Epithelial cell of alveolus of lung (primary cell): Measurements from ENCODE around the gene GUCY2F. TPM values are rescaled to one million over a fixed set of nuclear protein-coding genes. Genes with fewer than 3 reads are reported as not detected.

ENCODE experiments used
- total RNA-seq: library from RNA; depleted of rRNA; stranded (reverse); fragments of >200 nt; gene quantifications from 2 replicates; pipeline ENCODE4 v1.2.1, GENCODE V29; 2015

The GUCY2F gene
- total RNA-seq: under 0.01 TPM in 1 of 2 replicates, not detected in the other

DNA sequence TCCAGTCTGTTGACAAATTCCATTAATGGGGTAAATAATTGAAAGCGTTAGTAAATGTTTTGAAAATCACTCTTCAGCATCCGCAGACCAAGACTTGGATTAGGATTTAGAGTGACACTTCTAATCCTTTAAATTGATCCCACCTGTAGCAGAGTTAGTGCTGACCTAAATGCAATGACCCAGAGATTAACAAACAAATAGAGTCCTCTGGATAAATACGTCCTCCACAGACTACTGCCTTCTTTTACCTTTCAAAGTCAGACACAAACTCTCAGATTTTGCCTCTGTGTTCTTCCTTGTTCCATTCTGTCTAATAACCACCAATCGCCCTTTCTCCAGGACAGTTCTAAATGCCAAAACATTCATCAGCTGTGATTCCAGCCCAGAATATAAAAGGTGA lies at the start of gene GUCY2F:
Gene GUCY2F, minus strand, starts transcription at position 101 of the 400 bp plus-strand sequence. CDS start 6,150 bp downstream, outside the sequence.

Other genes with a start within 250 kb of the GUCY2F start
- 10.0 and 12.1 TPM in 2 replicates for gene NXT2, start 54.8 kb upstream of the GUCY2F start, total RNA-seq
- 0.52 and 0.96 TPM in 2 replicates for gene KCNE5, start 143.1 kb upstream of the GUCY2F start, total RNA-seq